A549 (cell line): Measurements from ENCODE around the gene LYST.

Experiments
- CTCF ChIP-seq: fragments of >200 bp; sonication (Bioruptor Twin); formaldehyde crosslinking; IDR thresholded peaks from 3 replicates; pipeline ENCODE4 v1.5.1; 2016
- EP300 ChIP-seq, 2 experiments: fragments of >200 bp; sonication (Bioruptor Twin); formaldehyde crosslinking; IDR thresholded peaks; 2 replicates in 1 of 2; 3 replicates in 1 of 2; pipeline ENCODE4 v1.6.1; 2016 to 2017
- ESRRA ChIP-seq: fragments of 150-350 bp; IDR thresholded peaks from 2 replicates; pipeline ENCODE4 v1.6.1; 2014; ENCODE audit warnings: mild to moderate bottlenecking, low read length, borderline replicate concordance
- FOSL2 ChIP-seq, 2 experiments: fragments of 450-650 bp in 1 of 2; fragments of >200 bp in 1 of 2; sonication (Bioruptor Twin) in 1 of 2; formaldehyde crosslinking; IDR thresholded peaks; 2 replicates each; pipeline versions ENCODE4 v1.5.0 to v1.6.1; 2016 to 2020; ENCODE audit warnings: mild to moderate bottlenecking in 1 of 2, moderate library complexity in 1 of 2
- HDAC2 ChIP-seq: fragments of 200-600 bp; sonication (generic); IDR thresholded peaks from 2 replicates; pipeline ENCODE4 v1.6.1; 2016
- JUN ChIP-seq, 2 experiments: fragments of >200 bp; sonication (Bioruptor Twin); formaldehyde crosslinking; IDR thresholded peaks; 2 replicates in 1 of 2; 3 replicates in 1 of 2; pipeline ENCODE4 v1.6.1; 2016 to 2017
- POLR2A ChIP-seq: IDR thresholded peaks from 2 replicates; pipeline ENCODE4 v1.6.1; 2012; ENCODE audit warnings: mild to moderate bottlenecking, low read length
- POLR2AphosphoS2 ChIP-seq: conservative IDR thresholded peaks from 2 replicates; pipeline ENCODE4 v1.6.1; 2012; ENCODE audit warnings: low read length, improper control_type of control experiment, inconsistent platforms
- ZSCAN20 ChIP-seq: fragments of 250-450 bp; sonication (Bioruptor Pico); IDR thresholded peaks from 2 replicates; pipeline ENCODE4 v1.8.0; 2022; ENCODE audit warnings: mild to moderate bottlenecking, moderate library complexity

DNA sequence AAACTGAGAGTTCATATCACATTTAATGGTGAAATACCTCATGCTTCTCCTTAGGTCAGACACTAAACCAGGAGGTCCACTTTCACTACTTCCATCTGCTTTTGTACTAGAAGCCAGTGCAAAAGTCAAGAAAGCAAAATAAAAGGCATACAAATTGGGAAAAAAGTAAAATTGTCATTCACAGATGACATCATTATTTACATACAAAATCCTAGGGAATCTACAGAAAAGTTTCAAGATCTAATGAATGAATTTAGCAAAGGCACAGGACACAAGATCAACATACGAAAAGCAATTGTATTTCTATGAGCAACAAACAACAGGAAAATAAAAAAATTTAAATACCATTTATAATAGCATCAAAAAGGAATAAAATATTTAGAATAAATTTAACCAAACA lies 41.5 kb downstream of the LYST start:
- TF ChIP-seq POLR2A: no peak
- no peak for TF ChIP-seq JUN (IDR thresholded peaks at IDR 0.05)
- TF ChIP-seq EP300 (IDR thresholded peaks at IDR 0.05): no peak
- TF ChIP-seq CTCF: no peak
- no peak for TF ChIP-seq FOSL2 (IDR thresholded peaks at IDR 0.05)
- TF ChIP-seq FOSL2 (CRISPR knock-in tag; IDR thresholded peaks at IDR 0.05): no peak
- TF ChIP-seq HDAC2: no peak
- TF ChIP-seq ZSCAN20 (CRISPR knock-in tag): no peak
- TF ChIP-seq ESRRA: no peak
- no peak for TF ChIP-seq POLR2AphosphoS2
